Measurements from ENCODE around the gene FOSB. TPM values are rescaled to one million over a fixed set of nuclear protein-coding genes. Genes with fewer than 3 reads are reported as not detected.

Gene FOSB
- polyA plus RNA-seq, 1 experiment, result 4.5 TPM

- POLR2A ChIA-PET, result no interaction called here
- no peak overlapping the region; the same call in 1 of the 2 replicates for H3K4me3 ChIP-seq (ENCODE audit: low read depth, low read length)
- no peaks in the 10 kb centered on the region for H3K36me3 ChIP-seq (ENCODE audit: control insufficient read depth, insufficient read depth, low read length)
- no peaks in the 10 kb centered on the region for H3K27me3 ChIP-seq (ENCODE audit: control insufficient read depth, insufficient read depth, low read length)
- TF ChIP-seq CTCF (IDR thresholded peaks at IDR 0.05; ENCODE audit: insufficient read depth, low read depth, low read length), result no peak
- no peak for DNase-seq (ENCODE audit: low read depth)
- CTCF ChIA-PET, result interaction anchor here (0.6 to 3.8 kb wide), 7 partner anchors 14 to 108 kb away, joined by 3 to 14 read pairs (median 4); no protein-coding TSS in a partner anchor
Observed at GRCh38 chr19:45499196-45500180, 31.7 kb downstream of the FOSB start.

- Histone ChIP-seq H3K27me3 (ENCODE audit: control insufficient read depth, insufficient read depth, low read length) (no peaks in the 10 kb centered on the region), H3K36me3 (ENCODE audit: control insufficient read depth, insufficient read depth, low read length) (no peaks in the 10 kb centered on the region), H3K4me3 (ENCODE audit: low read depth, low read length) (no peak overlapping the region)
- CTCF ChIA-PET, result interaction anchor here (0.7 to 3.8 kb wide), 2 partner anchors 15 to 62 kb away, joined by 3 to 14 read pairs; no protein-coding TSS in a partner anchor
- DNase-seq (ENCODE audit: low read depth), result no peak
- TF ChIP-seq CTCF (IDR thresholded peaks at IDR 0.05; ENCODE audit: insufficient read depth, low read depth, low read length), result no peak
- POLR2A ChIA-PET, result no interaction called here
Observed at GRCh38 chr19:45500918-45501729, 33.3 kb downstream of the FOSB start.

- CTCF ChIA-PET, result interaction anchor here (0.7 kb wide), 1 partner anchor 15 kb away, joined by 3 read pairs; no protein-coding TSS in a partner anchor
- Histone ChIP-seq H3K27me3 (ENCODE audit: control insufficient read depth, insufficient read depth, low read length) (no peaks in the 10 kb centered on the region), H3K36me3 (ENCODE audit: control insufficient read depth, insufficient read depth, low read length) (no peaks in the 10 kb centered on the region), H3K4me3 (ENCODE audit: low read depth, low read length) (no peak overlapping the region)
- no peak for DNase-seq (ENCODE audit: low read depth)
- POLR2A ChIA-PET, result no interaction called here
- no peak for TF ChIP-seq CTCF (IDR thresholded peaks at IDR 0.05; ENCODE audit: insufficient read depth, low read depth, low read length)
Observed at GRCh38 chr19:45501730-45502014, 33.9 kb downstream of the FOSB start.

- ChIA-PET POLR2A (no interaction called here), CTCF (no interaction called here)
- TF ChIP-seq CTCF (IDR thresholded peaks at IDR 0.05; ENCODE audit: insufficient read depth, low read depth, low read length), result no peak
- H3K36me3 ChIP-seq (ENCODE audit: control insufficient read depth, insufficient read depth, low read length), result no peaks in the 10 kb centered on the region
- H3K27me3 ChIP-seq (ENCODE audit: control insufficient read depth, insufficient read depth, low read length), result no peaks in the 10 kb centered on the region
- DNase-seq (ENCODE audit: low read depth), result no peak
- no peak overlapping the region for H3K4me3 ChIP-seq (ENCODE audit: low read depth, low read length)
Observed at GRCh38 chr19:45502111-45502510, 34.3 kb downstream of the FOSB start.

- no peak for TF ChIP-seq CTCF (IDR thresholded peaks at IDR 0.05; ENCODE audit: insufficient read depth, low read depth, low read length)
- Histone ChIP-seq H3K27me3 (ENCODE audit: control insufficient read depth, insufficient read depth, low read length) (no peaks in the 10 kb centered on the region), H3K4me3 (ENCODE audit: low read depth, low read length) (no peak overlapping the region), H3K36me3 (ENCODE audit: control insufficient read depth, insufficient read depth, low read length) (no peaks in the 10 kb centered on the region)
- DNase-seq (ENCODE audit: low read depth), result no peak
- CTCF ChIA-PET, result interaction anchor here (0.7 to 1.9 kb wide), 4 partner anchors 9 to 19 kb away, joined by 3 to 13 read pairs (median 4); no protein-coding TSS in a partner anchor
- POLR2A ChIA-PET, result no interaction called here
Observed at GRCh38 chr19:45503909-45504308, 36.1 kb downstream of the FOSB start.

All from BJ (cell line).